OCI-LY1 (cell line): ENCODE data around the gene CACNA1C.

Experiments
- H2AFZ ChIP-seq: fragments of 200-600 bp; sonication (generic), shearing (Covaris generic); 2 replicates; pipeline ENCODE4 v1.6.0; 2014; ENCODE audit warnings: antibody characterized with exemption, mild to moderate bottlenecking, low read length
- H3F3A ChIP-seq: fragments of 200-600 bp; sonication (generic), shearing (Covaris generic); 2 replicates; pipeline ENCODE4 v1.6.0; 2014; ENCODE audit warnings: mild to moderate bottlenecking, antibody characterized with exemption, low read length, moderate library complexity; ENCODE audit not compliant: insufficient read depth
- H3K27ac ChIP-seq: fragments of 200-600 bp; sonication (generic); 2 replicates; pipeline ENCODE4 v1.5.1; 2014; ENCODE audit warnings: low read length, mixed run types, mild to moderate bottlenecking, low read depth; ENCODE audit not compliant: poor library complexity, severe bottlenecking
- H3K27me3 ChIP-seq: fragments of 200-600 bp; sonication (generic); 2 replicates; pipeline ENCODE4 v1.6.0; 2014; ENCODE audit warnings: antibody characterized with exemption, mild to moderate bottlenecking, low read length, moderate library complexity; ENCODE audit not compliant: insufficient read depth
- H3K36me3 ChIP-seq: fragments of 200-600 bp; sonication (generic); 2 replicates; pipeline ENCODE4 v1.6.1; 2014; ENCODE audit warnings: mild to moderate bottlenecking, antibody characterized with exemption, low read length, moderate library complexity, mixed read lengths; ENCODE audit not compliant: insufficient read depth
- H3K4me1 ChIP-seq: fragments of 200-600 bp; sonication (generic); 2 replicates; pipeline ENCODE4 v1.5.1; 2014; ENCODE audit warnings: mild to moderate bottlenecking, low read length, moderate library complexity; ENCODE audit not compliant: insufficient read depth, severe bottlenecking
- H3K4me2 ChIP-seq: fragments of 200-600 bp; sonication (generic), shearing (Covaris generic); 2 replicates; pipeline ENCODE4 v1.6.1; 2014; ENCODE audit warnings: low read length
- H3K4me3 ChIP-seq: fragments of 200-600 bp; sonication (generic); 2 replicates; pipeline ENCODE4 v1.5.1; 2014; ENCODE audit warnings: low read length, low read depth, mild to moderate bottlenecking, mixed read lengths; ENCODE audit not compliant: poor library complexity, severe bottlenecking
- H3K79me2 ChIP-seq: fragments of 200-600 bp; shearing (Covaris generic); 2 replicates; pipeline ENCODE4 v1.6.1; 2016; ENCODE audit warnings: mixed run types, low read length, mixed read lengths; ENCODE audit not compliant: insufficient read depth
- H3K9ac ChIP-seq: fragments of 200-600 bp; sonication (generic), shearing (Covaris generic); 2 replicates; pipeline ENCODE4 v1.6.1; 2014; ENCODE audit warnings: mild to moderate bottlenecking, low read length, mixed read lengths
- H3K9me2 ChIP-seq: fragments of 200-600 bp; sonication (generic), shearing (Covaris generic); 2 replicates; pipeline ENCODE4 v1.6.1; 2014; ENCODE audit warnings: low read depth, mild to moderate bottlenecking, low read length, mixed read lengths
- H3K9me3 ChIP-seq: fragments of 200-600 bp; shearing (Covaris generic); 2 replicates; pipeline ENCODE4 v1.6.1; 2014; ENCODE audit warnings: low read length, mixed read lengths
- H4K20me1 ChIP-seq: fragments of 200-600 bp; sonication (generic), shearing (Covaris generic); 2 replicates; pipeline ENCODE4 v1.6.0; 2016; ENCODE audit warnings: mild to moderate bottlenecking, low read length; ENCODE audit not compliant: insufficient read depth
- EZH2 ChIP-seq: fragments of 200-600 bp; sonication (generic), shearing (Covaris generic); IDR thresholded peaks from 2 replicates; pipeline ENCODE4 v1.8.0; 2017; ENCODE audit warnings: borderline replicate concordance, mixed run types, mild to moderate bottlenecking, antibody characterized with exemption, low read length, moderate library complexity, mixed read lengths
- TF ChIP-seq, protein P1 (sequence below): fragments of 200-600 bp; sonication (generic), shearing (Covaris generic); IDR thresholded peaks from 2 replicates; pipeline ENCODE4 v1.5.1; 2017; ENCODE audit warnings: mild to moderate bottlenecking, antibody characterized with exemption, low read length, moderate library complexity, mixed read lengths

CACNA1C gene

DNA sequence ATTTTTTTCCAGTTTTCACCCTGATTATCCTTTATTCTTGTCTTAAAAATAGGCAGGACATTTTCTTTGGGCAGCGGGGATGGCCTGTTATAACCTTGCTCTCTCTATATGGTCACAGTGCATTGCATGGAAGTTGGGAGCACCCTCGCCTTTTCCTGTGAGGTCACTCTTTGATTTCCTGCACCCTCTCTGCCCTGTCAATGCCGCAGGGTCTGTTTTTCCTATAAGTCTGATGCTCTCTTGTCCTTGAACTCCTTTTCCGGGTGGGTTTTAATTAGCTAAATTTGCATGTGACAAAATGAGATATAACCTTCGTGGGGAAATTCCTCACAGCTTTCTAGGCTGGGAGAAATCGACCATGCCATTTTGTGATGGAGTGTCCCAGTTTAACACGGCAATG, 194.3 kb downstream of the CACNA1C start:
- peak overlapping the region; percentile 80 for H3K9ac ChIP-seq
- no peaks in the 10 kb centered on the region for H3K79me2 ChIP-seq
- peaks cover 22% of the 10 kb centered on the region; the same call in 1 of the 2 replicates for H3F3A ChIP-seq
- no peaks in the 10 kb centered on the region for H3K36me3 ChIP-seq
- H3K9me3 ChIP-seq: no peaks in the 10 kb centered on the region
- peak overlapping the region; percentile 38 for H3K4me3 ChIP-seq
- peak overlapping the region; percentile 60 for H3K4me2 ChIP-seq
- no peaks in the 10 kb centered on the region for H4K20me1 ChIP-seq
- H3K27me3 ChIP-seq: no peaks in the 10 kb centered on the region
- H3K4me1 ChIP-seq: peaks cover 100% of the 10 kb centered on the region
- H3K27ac ChIP-seq: peak overlapping the region; percentile 100
- H3K9me2 ChIP-seq: no peaks in the 10 kb centered on the region
- TF ChIP-seq, protein P1, sequence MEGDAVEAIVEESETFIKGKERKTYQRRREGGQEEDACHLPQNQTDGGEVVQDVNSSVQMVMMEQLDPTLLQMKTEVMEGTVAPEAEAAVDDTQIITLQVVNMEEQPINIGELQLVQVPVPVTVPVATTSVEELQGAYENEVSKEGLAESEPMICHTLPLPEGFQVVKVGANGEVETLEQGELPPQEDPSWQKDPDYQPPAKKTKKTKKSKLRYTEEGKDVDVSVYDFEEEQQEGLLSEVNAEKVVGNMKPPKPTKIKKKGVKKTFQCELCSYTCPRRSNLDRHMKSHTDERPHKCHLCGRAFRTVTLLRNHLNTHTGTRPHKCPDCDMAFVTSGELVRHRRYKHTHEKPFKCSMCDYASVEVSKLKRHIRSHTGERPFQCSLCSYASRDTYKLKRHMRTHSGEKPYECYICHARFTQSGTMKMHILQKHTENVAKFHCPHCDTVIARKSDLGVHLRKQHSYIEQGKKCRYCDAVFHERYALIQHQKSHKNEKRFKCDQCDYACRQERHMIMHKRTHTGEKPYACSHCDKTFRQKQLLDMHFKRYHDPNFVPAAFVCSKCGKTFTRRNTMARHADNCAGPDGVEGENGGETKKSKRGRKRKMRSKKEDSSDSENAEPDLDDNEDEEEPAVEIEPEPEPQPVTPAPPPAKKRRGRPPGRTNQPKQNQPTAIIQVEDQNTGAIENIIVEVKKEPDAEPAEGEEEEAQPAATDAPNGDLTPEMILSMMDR: no peak
- no peak for TF ChIP-seq EZH2
- no peak overlapping the region for H2AFZ ChIP-seq

GRCh38 chr12:2247596-2247995, 194.8 kb downstream of the CACNA1C start:
- peak overlapping the region; percentile 80 for H3K9ac ChIP-seq

GRCh38 chr12:2248087-2248900, 195.5 kb downstream of the CACNA1C start:
- H3K9ac ChIP-seq: peak overlapping the region; percentile 80
- no peaks in the 10 kb centered on the region for H3K27me3 ChIP-seq
- H3K9me2 ChIP-seq: no peaks in the 10 kb centered on the region
- H3K36me3 ChIP-seq: no peaks in the 10 kb centered on the region
- H3K4me3 ChIP-seq: peak overlapping the region; percentile 38
- H4K20me1 ChIP-seq: no peaks in the 10 kb centered on the region
- peak overlapping the region; percentile 60 for H3K4me2 ChIP-seq
- peaks cover 22% of the 10 kb centered on the region; the same call in 1 of the 2 replicates for H3F3A ChIP-seq
- H3K79me2 ChIP-seq: no peaks in the 10 kb centered on the region
- no peaks in the 10 kb centered on the region for H3K9me3 ChIP-seq
- peaks cover 94% of the 10 kb centered on the region for H3K4me1 ChIP-seq
- no peak for TF ChIP-seq EZH2
- peak overlapping the region; percentile 100 for H3K27ac ChIP-seq
- H2AFZ ChIP-seq: no peak overlapping the region

More at GRCh38 chr12:2247596-2247995, 194.8 kb downstream of the CACNA1C start:
- Histone ChIP-seq H3K9me2 (no peaks in the 10 kb centered on the region), H3F3A (peaks cover 22% of the 10 kb centered on the region; the same call in 1 of the 2 replicates), H3K27me3 (no peaks in the 10 kb centered on the region), H3K9me3 (no peaks in the 10 kb centered on the region), H3K4me2 (peak overlapping the region; percentile 60), H4K20me1 (no peaks in the 10 kb centered on the region), H3K4me1 (peaks cover 100% of the 10 kb centered on the region), H3K4me3 (peak overlapping the region; percentile 38), H3K36me3 (no peaks in the 10 kb centered on the region), H2AFZ (no peak overlapping the region), H3K27ac (peak overlapping the region; percentile 100), H3K79me2 (no peaks in the 10 kb centered on the region)
- TF ChIP-seq EZH2: no peak
- TF ChIP-seq, protein P1: no peak
